ENCODE results near the gene SEMA3B.
A peak's percentile ranks its signal among the peaks of the same experiment; 100 is the strongest.
"Not testable (repeated sequence)": the region's sequence is repeated elsewhere in the genome, so short reads cannot be mapped to it uniquely, and the experiment has no call there.

SEMA3B gene

GRCh38 chr3:50268703-50269451 is at the start of gene SEMA3B:
Gene SEMA3B, plus strand, starts transcription at chr3:50269147. Its CDS starts 94 bp downstream, at chr3:50269241.
- H3K36me3 Mint-ChIP-seq: no peaks in the 10 kb centered on the region
- H3K9me3 Mint-ChIP-seq: no peaks in the 10 kb centered on the region
- H3K27ac Mint-ChIP-seq: no peak within 1 kb of the TSS
- H3K4me3 Mint-ChIP-seq: no peak within 1 kb of the TSS
- peaks cover 7% of the 10 kb centered on the region for H3K4me1 Mint-ChIP-seq
- DNase-seq (ENCODE audit: low spot score in 2 of 2) (no peak), ATAC-seq (ENCODE audit: low read depth) (no peak)
- peaks cover 11% of the 10 kb centered on the region for H3K27me3 Mint-ChIP-seq

GRCh38 chr3:50219285-50219684 is 49.7 kb upstream of the SEMA3B start:
- H3K4me1 Mint-ChIP-seq: no peaks in the 10 kb centered on the region
- H3K9me3 Mint-ChIP-seq: no peaks in the 10 kb centered on the region
- no peak overlapping the region for H3K27ac Mint-ChIP-seq
- no peak overlapping the region for H3K4me3 Mint-ChIP-seq
- ATAC-seq (ENCODE audit: low read depth) (no peak), DNase-seq (ENCODE audit: low spot score in 2 of 2) (no peak)
- peaks cover 14% of the 10 kb centered on the region for H3K27me3 Mint-ChIP-seq
- H3K36me3 Mint-ChIP-seq: no peaks in the 10 kb centered on the region

- Mint-ChIP-seq H3K4me1 (no peaks in the 10 kb centered on the region), H3K36me3 (no peaks in the 10 kb centered on the region)
Observed at GRCh38 chr3:50220109-50220508, 48.8 kb upstream of the SEMA3B start.

GRCh38 chr3:50221051-50221410 is 47.9 kb upstream of the SEMA3B start:
- Mint-ChIP-seq H3K4me1 (peaks cover under 1% of the 10 kb centered on the region), H3K27me3 (peaks cover 11% of the 10 kb centered on the region), H3K9me3 (no peaks in the 10 kb centered on the region), H3K27ac (no peak overlapping the region), H3K36me3 (no peaks in the 10 kb centered on the region), H3K4me3 (no peak overlapping the region)
- DNase-seq (ENCODE audit: low spot score in 2 of 2) (no peak), ATAC-seq (ENCODE audit: low read depth) (no peak)

More at GRCh38 chr3:50220109-50220508, 48.8 kb upstream of the SEMA3B start:
- Mint-ChIP-seq H3K4me3 (no peak overlapping the region), H3K9me3 (no peaks in the 10 kb centered on the region), H3K27me3 (peaks cover 15% of the 10 kb centered on the region), H3K27ac (no peak overlapping the region)
- no peak for ATAC-seq (ENCODE audit: low read depth)
- no peak for DNase-seq (ENCODE audit: low spot score in 2 of 2)

GRCh38 chr3:50221411-50222168 is 47.4 kb upstream of the SEMA3B start:
- H3K27me3 Mint-ChIP-seq: peaks cover 10% of the 10 kb centered on the region
- DNase-seq (ENCODE audit: low spot score in 2 of 2): no peak
- no peak for ATAC-seq (ENCODE audit: low read depth)
- H3K4me3 Mint-ChIP-seq: no peak overlapping the region
- no peaks in the 10 kb centered on the region for H3K36me3 Mint-ChIP-seq
- no peak overlapping the region for H3K27ac Mint-ChIP-seq
- peaks cover 2% of the 10 kb centered on the region for H3K4me1 Mint-ChIP-seq
- no peaks in the 10 kb centered on the region for H3K9me3 Mint-ChIP-seq

- Mint-ChIP-seq H3K4me1 (peaks cover 6% of the 10 kb centered on the region), H3K9me3 (no peaks in the 10 kb centered on the region), H3K27me3 (peaks cover 10% of the 10 kb centered on the region), H3K27ac (no peak overlapping the region), H3K36me3 (no peaks in the 10 kb centered on the region), H3K4me3 (no peak overlapping the region)
- ATAC-seq (ENCODE audit: low read depth) (no peak), DNase-seq (ENCODE audit: low spot score in 2 of 2) (no peak)
Observed at GRCh38 chr3:50222169-50222528, 46.8 kb upstream of the SEMA3B start.

- no peak for ATAC-seq (ENCODE audit: low read depth)
- Mint-ChIP-seq H3K9me3 (no peaks in the 10 kb centered on the region), H3K4me3 (peak overlapping the region; percentile 24), H3K27ac (no peak overlapping the region), H3K27me3 (peaks cover 7% of the 10 kb centered on the region), H3K36me3 (no peaks in the 10 kb centered on the region), H3K4me1 (peaks cover 18% of the 10 kb centered on the region)
- DNase-seq (ENCODE audit: low spot score in 2 of 2): no peak
Observed at GRCh38 chr3:50224639-50225038, 44.3 kb upstream of the SEMA3B start.

GRCh38 chr3:50226888-50227389 is 42.0 kb upstream of the SEMA3B start:
- DNase-seq (ENCODE audit: low spot score in 2 of 2) (peak in 1 of 2 donors; percentile 61), ATAC-seq (ENCODE audit: low read depth) (peak; percentile 8)
- Mint-ChIP-seq H3K36me3 (no peaks in the 10 kb centered on the region), H3K4me1 (peaks cover 27% of the 10 kb centered on the region), H3K9me3 (no peaks in the 10 kb centered on the region), H3K4me3 (peak overlapping the region; percentile 94), H3K27me3 (peaks cover 7% of the 10 kb centered on the region), H3K27ac (peak overlapping the region; percentile 39)

GRCh38 chr3:50227390-50228183 is 41.4 kb upstream of the SEMA3B start:
- DNase-seq (ENCODE audit: low spot score in 2 of 2): peak; percentile 92
- Mint-ChIP-seq H3K27me3 (peaks cover 7% of the 10 kb centered on the region), H3K36me3 (no peaks in the 10 kb centered on the region), H3K9me3 (no peaks in the 10 kb centered on the region), H3K4me1 (peaks cover 28% of the 10 kb centered on the region), H3K4me3 (peak overlapping the region; percentile 94), H3K27ac (peak overlapping the region; percentile 39)
- ATAC-seq (ENCODE audit: low read depth): peak; percentile 80

GRCh38 chr3:50228184-50228763 is 40.7 kb upstream of the SEMA3B start:
- not testable (repeated sequence) for H3K9me3 Mint-ChIP-seq; DNase-seq (ENCODE audit: low spot score in 2 of 2); H3K36me3 Mint-ChIP-seq; ATAC-seq (ENCODE audit: low read depth); H3K27me3 Mint-ChIP-seq
- Mint-ChIP-seq H3K4me1 (peaks cover 31% of the 10 kb centered on the region), H3K4me3 (peak overlapping the region; percentile 94), H3K27ac (peak overlapping the region; percentile 39)

- Mint-ChIP-seq H3K36me3 (no peaks in the 10 kb centered on the region), H3K4me1 (peaks cover 34% of the 10 kb centered on the region), H3K4me3 (no peak overlapping the region), H3K27me3 (peaks cover 2% of the 10 kb centered on the region), H3K9me3 (no peaks in the 10 kb centered on the region), H3K27ac (no peak overlapping the region)
- DNase-seq (ENCODE audit: low spot score in 2 of 2) (no peak), ATAC-seq (ENCODE audit: low read depth) (no peak)
Observed at GRCh38 chr3:50229490-50229889, 39.5 kb upstream of the SEMA3B start.

- H3K9me3 Mint-ChIP-seq: no peaks in the 10 kb centered on the region
- peak overlapping the region; percentile 47 for H3K4me3 Mint-ChIP-seq
- DNase-seq (ENCODE audit: low spot score in 2 of 2): peak in 1 of 2 donors; percentile 42
- ATAC-seq (ENCODE audit: low read depth): no peak
- H3K36me3 Mint-ChIP-seq: no peaks in the 10 kb centered on the region
- H3K27ac Mint-ChIP-seq: no peak overlapping the region
- no peaks in the 10 kb centered on the region for H3K27me3 Mint-ChIP-seq
- peaks cover 36% of the 10 kb centered on the region for H3K4me1 Mint-ChIP-seq
Observed at GRCh38 chr3:50230104-50230793, 38.7 kb upstream of the SEMA3B start.

- no peak for ATAC-seq (ENCODE audit: low read depth)
- Mint-ChIP-seq H3K27ac (no peak overlapping the region), H3K4me3 (peak overlapping the region; percentile 47), H3K4me1 (peaks cover 39% of the 10 kb centered on the region), H3K36me3 (no peaks in the 10 kb centered on the region), H3K27me3 (no peaks in the 10 kb centered on the region), H3K9me3 (no peaks in the 10 kb centered on the region)
- DNase-seq (ENCODE audit: low spot score in 2 of 2): no peak
Observed at GRCh38 chr3:50230794-50231125, 38.2 kb upstream of the SEMA3B start.
